Measurements from ENCODE around the gene TMTC4. TPM values are rescaled to one million over a fixed set of nuclear protein-coding genes. Genes with fewer than 3 reads are reported as not detected.
"Not testable (repeated sequence)": the region's sequence is repeated elsewhere in the genome, so short reads cannot be mapped to it uniquely, and the experiment has no call there.

Gene TMTC4
- total RNA-seq, 3 donors from 2014 or later: 16.6 to 28.2 (median 16.8) TPM

DNA sequence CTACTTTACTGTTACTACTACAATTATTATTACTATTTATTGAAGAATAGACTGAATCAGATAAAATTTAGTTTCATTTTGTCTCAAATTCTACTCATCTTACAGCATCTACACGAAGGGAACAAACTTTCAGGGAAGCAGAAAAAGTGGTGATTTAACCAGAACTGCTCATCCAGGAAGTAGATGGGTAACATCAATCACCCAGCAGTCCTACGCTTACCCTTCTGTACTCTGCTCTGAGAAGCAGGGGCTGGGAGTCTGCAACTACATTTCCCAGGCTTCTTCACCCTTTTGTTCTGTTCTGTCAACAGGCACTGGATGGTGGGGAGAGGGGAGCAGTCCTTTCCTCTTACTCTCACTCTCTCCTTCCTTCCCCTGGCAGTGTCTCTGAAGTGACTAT is 54.7 kb downstream of the TMTC4 start:
- intact Hi-C loops (cut with DNase I; ENCODE audit: low total_unique reads): no loop called here
- TF ChIP-seq, protein P1, sequence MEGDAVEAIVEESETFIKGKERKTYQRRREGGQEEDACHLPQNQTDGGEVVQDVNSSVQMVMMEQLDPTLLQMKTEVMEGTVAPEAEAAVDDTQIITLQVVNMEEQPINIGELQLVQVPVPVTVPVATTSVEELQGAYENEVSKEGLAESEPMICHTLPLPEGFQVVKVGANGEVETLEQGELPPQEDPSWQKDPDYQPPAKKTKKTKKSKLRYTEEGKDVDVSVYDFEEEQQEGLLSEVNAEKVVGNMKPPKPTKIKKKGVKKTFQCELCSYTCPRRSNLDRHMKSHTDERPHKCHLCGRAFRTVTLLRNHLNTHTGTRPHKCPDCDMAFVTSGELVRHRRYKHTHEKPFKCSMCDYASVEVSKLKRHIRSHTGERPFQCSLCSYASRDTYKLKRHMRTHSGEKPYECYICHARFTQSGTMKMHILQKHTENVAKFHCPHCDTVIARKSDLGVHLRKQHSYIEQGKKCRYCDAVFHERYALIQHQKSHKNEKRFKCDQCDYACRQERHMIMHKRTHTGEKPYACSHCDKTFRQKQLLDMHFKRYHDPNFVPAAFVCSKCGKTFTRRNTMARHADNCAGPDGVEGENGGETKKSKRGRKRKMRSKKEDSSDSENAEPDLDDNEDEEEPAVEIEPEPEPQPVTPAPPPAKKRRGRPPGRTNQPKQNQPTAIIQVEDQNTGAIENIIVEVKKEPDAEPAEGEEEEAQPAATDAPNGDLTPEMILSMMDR (IDR thresholded peaks at IDR 0.05): no peak
- no peak for TF ChIP-seq POLR2AphosphoS5 (IDR thresholded peaks at IDR 0.05)
- TF ChIP-seq POLR2A (IDR thresholded peaks at IDR 0.05): no peak
- Histone ChIP-seq H3K36me3 (no peaks in the 10 kb centered on the region), H3K27ac (no peak overlapping the region), H3K4me1 (no peaks in the 10 kb centered on the region), H3K27me3 (no peaks in the 10 kb centered on the region), H3K4me3 (no peak overlapping the region), H3K9me3 (peaks cover 0 to 7% of the 10 kb centered on the region in 2 donors)
- no peak for DNase-seq (ENCODE audit: low spot score in 2 of 2)

DNA sequence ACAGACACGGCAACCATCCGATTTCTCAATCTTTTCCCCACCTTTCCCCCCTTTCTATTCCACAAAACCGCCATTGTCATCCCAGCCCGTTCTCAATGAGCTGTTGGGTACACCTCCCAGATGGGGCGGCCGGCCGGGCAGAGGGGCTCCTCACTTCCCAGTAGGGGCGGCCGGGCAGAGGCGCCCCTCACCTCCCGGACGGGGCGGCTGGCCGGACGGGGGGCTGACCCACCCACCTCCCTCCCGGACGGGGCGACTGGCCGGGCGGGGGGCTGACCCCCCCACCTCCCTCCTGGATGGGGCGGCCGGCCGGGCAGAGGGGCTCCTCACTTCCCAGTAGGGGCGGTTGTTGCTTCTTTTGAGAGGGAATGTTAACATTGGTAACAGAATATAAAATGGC is 55.7 kb downstream of the TMTC4 start:
- H3K9me3 ChIP-seq; H3K36me3 ChIP-seq; H3K27me3 ChIP-seq; DNase-seq (ENCODE audit: low spot score in 2 of 2); H3K4me3 ChIP-seq; intact Hi-C loops (cut with DNase I; ENCODE audit: low total_unique reads); H3K4me1 ChIP-seq; H3K27ac ChIP-seq: not testable (repeated sequence)

DNA sequence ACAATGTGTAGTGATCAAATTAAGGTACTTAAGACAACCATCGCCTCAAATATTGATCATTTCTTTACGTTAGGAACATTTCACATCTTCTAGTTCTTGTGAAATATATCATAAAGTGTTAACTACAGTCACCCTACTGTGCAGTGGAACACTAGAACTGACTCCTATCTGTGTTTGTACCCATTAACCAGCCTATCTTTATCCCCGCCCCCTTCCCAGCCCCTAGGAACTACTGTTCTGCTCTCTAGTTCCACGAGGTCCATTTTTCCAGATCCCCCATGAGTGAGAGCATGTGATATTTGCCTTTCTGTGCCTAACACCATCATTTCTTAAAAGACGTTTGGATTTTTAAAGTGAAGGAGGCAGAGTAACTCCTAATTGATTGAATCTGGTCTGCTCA is 61.6 kb downstream of the TMTC4 start:
- Histone ChIP-seq H3K4me1 (peaks cover 0 to 4% of the 10 kb centered on the region in 2 donors), H3K27me3 (no peaks in the 10 kb centered on the region), H3K27ac (no peak overlapping the region), H3K9me3 (peaks cover 0 to 6% of the 10 kb centered on the region in 2 donors), H3K36me3 (no peaks in the 10 kb centered on the region), H3K4me3 (no peak overlapping the region)
- TF ChIP-seq POLR2A (IDR thresholded peaks at IDR 0.05) (no peak), POLR2AphosphoS5 (IDR thresholded peaks at IDR 0.05) (no peak)
- TF ChIP-seq, protein P1 (IDR thresholded peaks at IDR 0.05): no peak
- DNase-seq (ENCODE audit: low spot score in 2 of 2): no peak
- intact Hi-C loops (cut with DNase I; ENCODE audit: low total_unique reads): no loop called here

DNA sequence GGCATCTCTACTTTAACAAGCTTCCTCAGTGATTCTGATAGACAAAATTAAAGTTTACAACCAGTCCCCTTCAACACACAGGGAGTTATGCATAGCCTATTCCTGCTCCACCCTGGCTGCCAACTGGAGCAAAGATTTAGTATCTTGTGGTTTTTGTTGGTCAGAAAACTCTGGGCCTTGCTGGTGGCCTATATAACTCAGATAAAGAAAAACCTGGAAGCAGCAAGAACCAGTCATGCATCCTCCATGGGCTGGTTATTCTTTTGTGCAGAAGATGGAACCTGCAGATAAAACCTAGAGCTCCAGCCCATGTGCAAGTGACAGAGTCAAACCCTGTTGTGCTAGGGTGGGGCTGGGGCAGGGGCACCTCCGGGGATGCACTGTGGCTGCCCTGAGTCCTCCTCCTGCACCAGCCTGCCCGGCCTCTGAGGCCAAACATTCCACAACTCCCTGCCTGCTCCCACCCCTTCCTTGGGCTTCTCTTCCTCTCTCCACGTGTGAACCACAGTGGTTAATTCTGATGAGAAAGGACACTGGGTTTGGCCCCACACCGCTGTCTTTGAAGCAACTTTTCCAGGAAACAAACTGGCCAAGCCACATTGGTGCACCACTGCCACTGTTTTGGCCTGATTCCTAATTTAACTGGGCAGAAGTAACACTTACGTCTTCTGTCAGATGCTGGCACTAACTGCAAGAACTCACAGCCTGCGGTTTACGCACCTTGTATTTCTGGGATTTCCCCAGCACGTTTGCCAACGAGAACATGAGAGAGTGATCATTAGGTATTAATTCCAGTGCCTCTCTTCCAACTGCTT is 62.7 kb downstream of the TMTC4 start:
- intact Hi-C loops (cut with DNase I; ENCODE audit: low total_unique reads): no loop called here
- H3K9me3 ChIP-seq: no peaks in the 10 kb centered on the region
- no peak overlapping the region for H3K4me3 ChIP-seq
- H3K27me3 ChIP-seq: no peaks in the 10 kb centered on the region
- no peaks in the 10 kb centered on the region for H3K36me3 ChIP-seq
- peaks cover 0 to 4% of the 10 kb centered on the region in 2 donors for H3K4me1 ChIP-seq
- no peak overlapping the region for H3K27ac ChIP-seq
- TF ChIP-seq POLR2AphosphoS5 (IDR thresholded peaks at IDR 0.05) (peak in 1 of 3 donors; percentile 35), POLR2A (IDR thresholded peaks at IDR 0.05) (no peak)
- peak in 1 of 2 donors; percentile 69 for DNase-seq (ENCODE audit: low spot score in 2 of 2)

DNA sequence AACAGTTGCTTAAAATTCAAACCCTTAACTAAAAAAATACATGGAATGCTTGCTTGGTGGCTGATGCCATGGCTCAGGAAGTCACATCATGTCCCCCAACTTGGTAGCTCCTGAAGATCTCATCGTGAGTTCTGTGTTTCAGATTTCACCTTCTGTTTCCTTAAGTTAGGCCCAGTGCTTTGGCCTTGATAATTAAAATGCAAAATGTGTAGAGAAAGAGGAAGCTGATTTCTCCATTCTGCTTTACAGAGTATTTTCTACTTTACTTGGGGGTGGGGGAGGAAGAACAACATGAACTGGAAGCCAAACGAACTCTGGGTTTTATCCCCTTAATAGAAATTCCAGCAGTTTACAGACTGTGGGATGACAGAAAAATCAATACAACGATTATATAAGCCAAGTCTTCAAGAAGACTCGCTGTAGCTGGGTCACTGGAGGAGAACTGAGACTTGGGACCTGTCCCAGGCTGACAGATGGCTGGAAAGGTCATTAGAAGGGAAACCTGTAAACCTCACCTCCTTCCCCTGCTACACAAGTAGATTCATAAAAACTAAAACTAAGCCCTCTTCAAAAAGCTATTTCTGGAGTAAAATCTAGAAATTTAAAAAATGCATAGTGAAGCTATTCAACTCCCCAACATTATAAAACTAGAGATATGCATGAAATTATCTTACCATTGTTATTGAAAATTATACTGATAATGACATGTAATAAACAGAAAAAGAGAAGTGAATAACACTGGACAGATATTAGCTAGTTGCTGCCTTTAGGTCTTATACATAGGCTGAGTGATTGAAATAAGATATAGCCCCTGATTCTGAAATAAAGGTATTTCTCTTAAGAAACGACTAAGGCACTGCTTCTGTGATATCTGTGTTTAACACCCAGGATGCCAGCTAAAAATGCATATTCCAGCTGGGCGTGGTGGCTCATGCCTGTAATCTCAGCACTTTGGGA is 63.9 kb downstream of the TMTC4 start:
- TF ChIP-seq POLR2A (IDR thresholded peaks at IDR 0.05) (no peak), POLR2AphosphoS5 (IDR thresholded peaks at IDR 0.05) (no peak)
- TF ChIP-seq, protein P1 (IDR thresholded peaks at IDR 0.05): no peak
- DNase-seq (ENCODE audit: low spot score in 2 of 2): no peak
- no peaks in the 10 kb centered on the region for H3K9me3 ChIP-seq
- H3K4me3 ChIP-seq: no peak overlapping the region
- no peaks in the 10 kb centered on the region for H3K36me3 ChIP-seq
- H3K27ac ChIP-seq: no peak overlapping the region
- H3K4me1 ChIP-seq: peaks cover 0 to 4% of the 10 kb centered on the region in 2 donors
- intact Hi-C loops (cut with DNase I; ENCODE audit: low total_unique reads): no loop called here
- H3K27me3 ChIP-seq: no peaks in the 10 kb centered on the region

Data from breast epithelium (tissue), 4 donors.